Stimulated activated CD4-positive, alpha-beta T cell treated with anti-CD3 and anti-CD28 coated beads, Interleukin-4, amount 100 ng/mL, for 48 hours (primary cell): ENCODE results near the gene MAN1B1.
A peak's percentile ranks its signal among the peaks of the same experiment; 100 is the strongest.

Experiments used
- DNase-seq, 2 donors: peaks; one replicate each; pipeline ENCODE4 v3.0.0-alpha.2; 2020; ENCODE audit warnings: low read depth in 2 of 2

MAN1B1 gene

DNA sequence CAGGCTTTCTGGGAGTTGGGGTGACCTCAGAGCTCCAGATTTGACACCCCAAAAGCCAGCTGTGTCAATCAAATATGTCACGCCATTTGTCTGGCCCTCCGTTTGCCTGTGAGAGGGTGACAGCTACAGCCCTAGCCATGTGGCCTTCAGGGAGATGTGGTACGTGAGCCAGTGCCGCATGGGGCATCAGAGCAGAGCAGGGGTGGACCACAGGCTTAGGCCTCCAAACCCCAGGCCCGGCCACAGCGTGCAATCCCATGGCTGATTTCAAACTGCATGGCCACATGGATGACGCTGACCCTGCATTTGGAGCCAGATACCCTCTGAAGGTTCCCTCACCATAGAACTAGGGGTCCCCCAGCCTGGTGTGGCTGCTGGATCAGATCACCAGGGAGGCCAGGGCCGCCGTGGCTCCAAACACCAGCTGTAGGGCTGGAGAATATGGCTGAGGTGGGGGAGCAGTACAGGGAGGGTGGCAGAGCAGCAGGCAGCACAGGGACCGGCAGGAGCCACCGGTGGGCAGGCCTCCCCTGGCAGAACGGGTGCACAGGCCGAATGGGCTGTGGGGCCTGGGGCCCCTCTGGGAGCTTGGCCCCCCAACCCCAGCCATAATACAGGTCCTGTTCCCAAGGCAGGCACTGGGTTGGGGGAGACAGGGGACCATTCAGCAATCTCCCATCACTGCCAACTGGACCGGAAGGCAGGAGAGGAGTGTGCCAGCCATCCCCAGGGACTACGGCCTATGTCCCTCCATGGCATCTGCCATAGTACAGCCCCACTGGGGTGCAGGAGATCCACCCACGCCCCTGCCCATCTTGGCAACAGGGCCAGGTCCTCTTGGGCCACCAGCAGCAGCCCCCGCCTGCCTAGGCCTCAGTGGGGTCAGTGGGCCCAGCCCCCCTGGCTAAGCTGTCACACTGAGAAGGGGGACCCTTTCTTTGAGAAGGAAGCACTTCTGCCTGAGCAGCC is 18.0 kb upstream of the MAN1B1 start:
- DNase-seq = no peak

DNA sequence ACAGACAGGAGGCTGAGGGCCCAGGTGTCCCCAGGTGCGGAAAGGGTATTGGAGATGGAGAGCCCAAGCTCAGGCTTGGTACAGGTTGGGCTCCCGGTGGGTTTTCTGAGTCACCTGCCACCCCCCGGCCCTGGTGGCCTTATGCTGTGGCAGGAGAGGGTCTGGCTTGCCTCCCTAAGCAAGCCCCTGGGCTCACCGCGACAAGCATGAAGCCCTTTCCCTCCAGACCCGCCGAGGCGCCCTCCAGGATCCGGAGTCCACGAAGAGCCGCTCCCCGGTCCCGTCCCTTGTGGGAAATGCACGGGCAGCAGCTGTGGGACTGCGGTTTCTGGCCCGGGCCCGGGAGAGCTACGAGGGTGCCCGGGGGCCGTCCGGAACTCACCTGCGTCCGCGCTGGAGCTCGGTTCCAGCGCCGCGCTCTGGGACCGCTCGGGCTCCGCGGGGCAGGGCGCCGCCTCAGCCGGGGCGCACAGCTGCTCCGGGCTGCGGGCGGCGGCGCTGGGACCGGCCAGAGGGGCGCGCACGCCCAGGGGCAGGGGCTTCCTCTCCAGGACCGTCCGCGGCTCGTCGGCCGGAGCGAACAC is 17.2 kb upstream of the MAN1B1 start:
- no peak for DNase-seq

DNA sequence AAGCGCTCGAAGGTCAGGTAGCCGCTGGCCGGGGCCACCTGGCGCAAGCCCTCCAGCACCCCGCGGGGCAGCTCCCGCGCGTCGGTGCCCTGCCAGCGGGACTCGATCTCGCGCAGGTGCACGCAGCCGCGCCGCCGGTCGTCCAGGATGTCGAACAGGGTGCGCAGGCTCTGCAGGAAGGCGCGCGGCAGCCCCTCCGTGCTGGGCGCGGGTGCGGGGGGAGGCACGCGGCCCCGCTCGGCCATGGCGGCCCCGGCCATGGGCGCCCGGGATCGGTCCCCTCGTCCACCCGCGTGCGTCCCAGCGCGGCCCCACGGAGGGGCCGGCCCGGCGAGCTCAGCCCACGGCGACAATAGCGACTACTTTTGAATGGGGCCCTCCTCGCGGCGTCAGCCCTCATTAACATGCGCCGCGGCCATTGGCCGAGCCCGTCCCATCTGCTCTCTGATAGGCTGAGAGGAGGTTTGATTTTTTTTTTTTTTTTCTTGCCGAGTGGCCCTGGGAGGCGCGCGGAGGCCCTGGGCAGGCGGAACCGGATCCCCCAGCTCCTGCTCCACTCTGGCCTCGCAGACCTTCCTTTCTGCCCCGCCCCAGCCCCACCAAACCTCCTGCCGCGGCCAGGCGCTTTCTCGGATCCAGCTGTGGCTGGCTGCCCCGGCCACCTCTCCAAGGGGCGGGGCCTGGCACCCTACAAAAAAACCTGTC is 16.4 kb upstream of the MAN1B1 start, which contains the start of gene SAPCD2:
TSS of gene SAPCD2 (minus strand) at position 357 of the 705 bp plus-strand sequence. CDS start at position 260, 97 bp downstream.
- DNase-seq = peak; percentile 72 to 79

DNA sequence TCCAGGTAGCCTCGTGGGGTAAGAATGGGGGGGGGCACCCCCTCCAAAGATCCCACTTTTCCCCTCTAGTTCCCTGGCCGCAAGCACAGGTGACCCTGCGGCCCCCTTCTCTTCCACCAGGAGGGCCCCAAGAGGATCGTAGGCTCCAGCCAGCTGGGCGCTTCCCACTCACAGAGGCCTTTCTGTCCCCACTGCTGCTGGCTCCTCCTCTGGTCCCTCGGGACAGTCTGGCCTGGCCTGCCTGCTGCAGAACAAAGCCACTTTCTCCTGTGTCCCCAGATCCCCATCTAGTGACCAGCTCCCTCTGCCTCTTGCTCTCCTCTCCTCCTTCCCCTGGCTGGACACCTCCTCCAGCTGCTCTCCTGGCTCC is 15.9 kb upstream of the MAN1B1 start:
- DNase-seq = no peak

DNA sequence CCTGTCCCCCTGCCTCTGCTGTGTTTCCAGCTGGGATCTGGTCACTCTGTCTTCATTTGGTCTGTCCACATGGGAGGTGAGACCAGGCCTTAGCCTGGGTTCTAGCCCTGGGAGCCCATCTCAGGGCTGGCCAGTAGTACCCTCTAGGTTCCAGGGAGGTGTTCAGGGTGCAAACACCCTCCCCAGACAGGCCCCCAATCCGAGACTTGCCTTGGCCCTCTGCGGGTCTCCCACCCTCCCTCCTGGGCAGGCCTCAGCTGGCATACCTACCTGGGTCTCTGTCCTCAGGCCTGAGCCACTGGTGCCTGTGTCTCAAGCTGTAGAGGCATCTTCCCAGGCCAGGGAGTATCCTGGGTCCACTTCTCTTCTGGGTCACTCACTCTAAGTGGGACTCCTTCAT is 15.5 kb upstream of the MAN1B1 start:
- DNase-seq = no peak

DNA sequence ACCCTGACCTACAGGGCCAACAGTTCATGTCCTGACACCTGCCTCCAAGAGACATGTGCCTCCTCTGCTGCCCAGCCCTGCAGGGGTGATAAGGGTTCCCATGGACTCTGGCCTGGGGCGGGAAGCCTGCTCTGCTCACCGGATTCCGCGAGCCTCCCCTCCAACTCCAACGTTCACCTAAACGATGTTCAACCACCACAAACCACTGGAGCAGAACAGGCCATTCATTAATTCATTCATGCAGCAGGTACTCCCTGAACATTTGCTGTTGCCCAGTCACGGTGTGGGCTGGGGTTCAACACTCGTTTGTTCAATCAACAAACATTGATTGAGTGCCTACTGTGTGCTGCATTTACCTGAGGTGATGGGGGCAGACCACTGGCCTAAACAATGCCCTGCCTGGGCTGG is 12.8 kb upstream of the MAN1B1 start:
- no peak for DNase-seq

DNA sequence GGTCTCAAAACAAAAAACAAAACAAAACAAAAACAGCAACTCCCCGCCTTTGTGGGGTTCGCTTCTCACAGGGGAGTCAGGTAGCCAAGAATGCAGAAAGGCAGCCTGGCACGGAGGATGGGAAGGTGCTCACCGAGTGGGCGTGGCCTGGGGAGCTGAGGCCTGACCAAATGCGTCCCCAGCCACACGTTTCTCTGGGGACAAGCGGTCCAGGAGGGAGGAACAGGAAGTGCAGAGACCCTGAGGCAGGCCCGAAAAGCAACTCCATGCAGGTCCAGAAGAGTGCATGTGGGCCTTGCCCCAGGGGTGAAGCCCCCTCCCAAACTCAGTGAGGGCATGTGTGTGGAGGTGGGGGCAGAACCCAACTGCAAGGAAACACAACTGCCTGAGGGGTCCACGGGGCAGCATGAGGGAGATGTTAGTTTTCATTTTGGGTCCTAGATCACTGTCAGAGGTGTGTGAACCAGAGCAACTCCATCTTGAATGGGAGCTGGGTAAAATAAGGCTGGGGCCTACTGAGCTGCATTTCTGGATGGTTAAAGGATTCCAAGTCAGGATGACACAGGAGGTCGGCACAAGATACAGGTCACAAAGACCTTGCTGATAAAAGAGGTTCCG is 12.0 kb upstream of the MAN1B1 start:
- no peak for DNase-seq

DNA sequence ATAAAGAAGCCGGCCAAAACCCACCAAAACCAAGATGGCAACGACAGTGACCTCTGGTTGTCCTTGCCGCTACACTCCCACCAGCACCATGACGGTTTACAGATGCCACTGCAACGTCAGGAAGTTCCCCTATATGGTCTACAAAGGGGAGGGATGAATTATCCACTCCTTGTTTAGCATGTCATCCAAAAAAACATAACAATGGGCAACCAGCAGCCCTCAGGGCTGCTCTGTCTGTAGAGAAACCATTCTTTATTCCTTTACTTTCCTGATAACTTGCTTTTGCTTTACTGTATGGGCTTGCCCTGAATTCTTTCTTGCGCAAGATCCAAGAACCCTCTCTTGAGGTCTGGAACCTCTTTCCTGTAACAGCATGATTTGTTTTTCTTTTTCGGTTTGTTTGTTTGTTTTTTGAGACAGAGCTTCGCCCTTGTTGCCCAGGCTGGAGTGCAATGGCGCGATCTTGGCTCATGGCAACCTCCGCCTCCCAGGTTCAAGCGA is 11.5 kb upstream of the MAN1B1 start:
- no peak for DNase-seq

DNA sequence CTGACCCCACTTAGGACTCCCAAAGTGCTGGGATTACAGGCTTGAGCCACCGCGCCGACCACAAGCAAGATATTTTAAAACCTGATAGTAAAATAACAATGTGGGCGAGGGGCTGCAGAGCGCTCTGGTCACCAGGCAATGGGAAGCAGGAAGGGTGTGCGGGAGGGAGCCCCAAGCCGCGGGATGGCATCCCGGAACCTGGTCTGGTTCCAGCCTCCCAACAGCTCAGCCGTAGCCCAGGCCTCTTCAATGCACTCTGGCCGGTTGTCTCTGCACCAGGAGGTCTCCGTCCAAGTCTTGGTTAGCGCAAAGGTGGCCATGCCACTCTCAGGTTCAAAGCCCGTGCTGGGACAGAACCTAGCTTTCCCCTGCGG is 10.2 kb upstream of the MAN1B1 start:
- no peak for DNase-seq

DNA sequence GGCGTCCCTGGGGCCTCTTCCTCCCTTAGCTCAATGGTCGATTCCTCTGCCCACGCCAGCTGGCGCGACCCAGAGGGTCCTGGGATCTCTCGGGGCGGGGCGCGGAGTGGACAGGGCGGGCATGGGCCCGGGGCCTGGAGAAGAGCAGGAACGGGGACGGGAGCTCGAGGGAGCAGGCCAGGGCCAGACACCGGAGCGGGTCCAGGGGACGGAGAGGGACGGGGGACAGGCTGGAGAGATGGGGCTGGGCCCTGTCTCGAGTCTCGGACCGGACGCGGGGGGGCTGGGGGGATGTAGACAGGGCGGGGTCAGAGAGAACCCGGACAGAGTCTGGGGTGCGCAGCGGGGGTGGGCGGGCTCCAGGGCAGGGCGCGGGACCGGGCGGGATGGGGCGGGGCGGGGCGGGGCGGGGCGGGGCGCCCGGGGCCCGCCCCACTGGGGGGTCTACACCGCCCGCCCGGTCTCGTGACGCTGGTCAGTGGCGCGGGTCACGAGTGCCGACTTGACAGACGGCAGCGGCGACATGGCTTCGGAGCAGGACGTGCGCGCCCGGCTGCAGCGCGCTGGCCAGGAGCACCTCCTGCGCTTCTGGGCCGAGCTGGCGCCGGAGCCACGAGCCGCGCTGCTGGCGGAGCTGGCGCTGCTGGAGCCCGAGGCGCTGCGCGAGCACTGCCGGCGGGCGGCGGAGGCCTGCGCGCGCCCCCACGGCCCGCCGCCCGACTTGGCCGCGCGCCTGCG is 9.6 kb upstream of the MAN1B1 start, which contains the start of gene UAP1L1:
TSS of gene UAP1L1 (plus strand) at position 508 of the 738 bp plus-strand sequence. CDS start at position 524, 16 bp downstream.
- peak; percentile 18 to 23 for DNase-seq

DNA sequence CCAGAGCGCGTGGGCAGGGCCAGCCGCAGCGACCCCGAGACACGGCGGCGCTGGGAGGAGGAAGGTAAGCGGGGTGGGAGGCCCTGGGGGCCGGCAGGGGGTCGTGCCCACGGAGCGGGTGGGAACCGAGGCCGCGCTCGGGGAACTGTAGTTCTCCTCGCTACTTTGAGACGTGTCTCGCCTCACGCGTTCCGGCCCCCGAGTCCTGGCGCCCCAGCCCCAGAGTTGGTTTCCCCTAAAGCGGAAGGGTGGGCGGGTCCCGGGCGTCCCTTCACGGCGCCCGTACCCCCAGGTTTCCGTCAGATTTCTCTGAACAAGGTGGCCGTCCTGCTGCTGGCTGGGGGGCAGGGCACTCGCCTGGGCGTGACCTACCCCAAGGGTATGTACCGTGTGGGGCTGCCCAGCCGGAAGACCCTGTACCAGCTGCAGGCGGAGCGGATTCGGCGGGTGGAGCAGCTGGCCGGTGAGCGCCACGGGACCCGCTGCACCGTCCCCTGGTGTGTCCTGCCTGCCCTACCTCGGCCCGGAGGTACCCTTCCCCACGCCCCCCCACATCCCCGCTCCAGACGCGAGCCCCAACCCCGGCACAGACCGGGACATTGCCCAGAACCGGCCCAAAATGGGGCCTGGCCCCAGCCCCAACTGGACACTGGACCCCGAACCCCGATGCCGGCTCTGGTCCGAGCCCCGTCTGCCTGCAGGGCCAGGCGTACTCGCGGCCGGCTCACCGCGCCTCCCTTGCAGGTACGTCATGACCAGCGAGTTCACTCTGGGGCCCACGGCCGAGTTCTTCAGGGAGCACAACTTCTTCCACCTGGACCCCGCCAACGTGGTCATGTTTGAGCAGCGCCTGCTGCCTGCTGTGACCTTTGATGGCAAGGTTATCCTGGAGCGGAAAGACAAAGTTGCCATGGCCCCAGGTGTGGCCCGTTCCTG is 8.8 kb upstream of the MAN1B1 start:
- DNase-seq = peak; percentile 15 to 18

DNA sequence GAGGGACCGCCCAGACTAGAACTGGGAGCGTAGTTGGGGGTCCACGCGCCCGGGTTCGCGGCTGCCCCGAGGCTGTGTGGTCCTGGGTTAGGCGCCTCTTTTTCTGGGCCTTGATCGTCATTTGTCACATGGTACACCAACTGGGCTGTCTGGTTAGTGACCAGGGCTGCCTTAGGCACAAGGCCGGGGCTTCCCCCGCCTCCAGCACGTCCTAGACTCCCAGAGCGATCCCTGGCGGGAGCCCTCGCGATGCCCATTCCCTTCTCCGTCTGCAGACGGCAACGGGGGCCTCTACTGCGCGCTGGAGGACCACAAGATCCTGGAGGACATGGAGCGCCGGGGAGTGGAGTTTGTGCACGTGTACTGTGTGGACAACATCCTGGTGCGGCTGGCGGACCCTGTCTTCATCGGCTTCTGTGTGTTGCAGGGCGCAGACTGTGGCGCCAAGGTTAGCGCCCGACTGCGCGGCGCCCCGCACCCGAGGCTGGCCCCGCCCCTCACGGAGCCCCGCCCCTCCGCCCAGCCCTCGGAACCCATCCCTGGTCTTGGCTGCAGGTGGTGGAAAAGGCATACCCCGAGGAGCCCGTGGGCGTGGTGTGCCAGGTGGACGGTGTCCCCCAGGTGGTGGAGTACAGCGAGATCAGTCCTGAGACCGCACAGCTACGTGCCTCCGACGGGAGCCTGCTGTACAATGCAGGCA is 7.9 kb upstream of the MAN1B1 start:
- DNase-seq = no peak

DNA sequence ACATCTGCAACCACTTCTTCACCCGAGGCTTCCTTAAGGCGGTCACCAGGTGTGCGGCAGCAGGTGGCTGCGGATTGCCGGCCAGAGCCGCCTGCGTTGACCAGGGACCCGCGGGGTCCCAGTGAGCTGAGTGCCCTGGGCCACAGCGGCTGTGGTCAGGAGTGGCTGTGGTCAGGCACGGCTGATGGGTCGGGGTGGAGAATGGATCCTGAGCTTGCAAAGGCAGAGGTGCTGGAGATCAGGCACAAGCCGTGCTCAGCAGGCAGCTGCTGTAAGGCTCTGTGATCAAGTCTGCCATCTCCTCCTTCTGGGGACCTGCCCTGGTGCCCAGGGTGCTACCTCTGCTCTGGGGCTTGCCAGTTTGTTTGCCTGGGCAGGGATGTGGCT is 7.4 kb upstream of the MAN1B1 start:
- DNase-seq = no peak

DNA sequence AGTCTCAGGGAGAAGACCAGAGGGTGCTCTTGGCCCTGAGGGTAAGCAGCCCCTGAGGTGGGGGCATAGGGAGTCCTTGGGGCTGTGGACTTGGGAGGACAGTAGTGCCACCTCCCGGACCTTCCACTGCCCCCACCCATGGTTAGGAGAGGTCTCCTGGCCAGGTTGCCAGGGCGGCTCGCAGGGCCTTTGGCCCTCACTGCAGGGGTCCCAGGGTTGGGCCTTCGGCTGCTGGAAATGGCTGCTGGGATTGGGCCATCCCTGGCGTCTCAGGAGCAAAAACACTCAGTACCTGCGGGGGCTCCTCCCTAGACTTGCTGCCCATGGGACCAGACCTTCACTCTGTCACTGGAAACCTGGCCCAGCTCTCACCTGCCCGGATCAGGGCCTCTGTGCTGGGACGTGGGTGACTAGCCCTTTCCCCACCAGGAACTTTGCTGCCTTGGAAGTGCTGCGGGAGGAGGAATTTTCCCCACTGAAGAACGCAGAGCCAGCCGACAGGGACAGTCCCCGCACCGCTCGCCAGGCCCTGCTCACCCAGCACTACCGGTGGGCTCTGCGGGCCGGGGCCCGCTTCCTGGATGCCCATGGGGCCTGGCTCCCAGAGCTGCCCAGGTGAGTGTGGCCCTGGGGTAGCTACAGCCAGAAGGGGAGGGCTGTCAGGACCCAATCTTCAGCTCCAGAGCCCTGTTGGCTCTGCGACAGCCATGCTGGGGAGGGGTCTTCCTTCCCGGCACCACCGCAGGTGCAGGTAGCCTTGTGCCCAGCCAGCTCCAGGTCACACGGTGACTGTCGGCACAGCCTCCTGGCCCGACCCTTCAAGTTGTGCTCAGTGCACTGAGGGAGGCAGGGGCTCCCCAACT is 6.3 kb upstream of the MAN1B1 start:
- no peak for DNase-seq

DNA sequence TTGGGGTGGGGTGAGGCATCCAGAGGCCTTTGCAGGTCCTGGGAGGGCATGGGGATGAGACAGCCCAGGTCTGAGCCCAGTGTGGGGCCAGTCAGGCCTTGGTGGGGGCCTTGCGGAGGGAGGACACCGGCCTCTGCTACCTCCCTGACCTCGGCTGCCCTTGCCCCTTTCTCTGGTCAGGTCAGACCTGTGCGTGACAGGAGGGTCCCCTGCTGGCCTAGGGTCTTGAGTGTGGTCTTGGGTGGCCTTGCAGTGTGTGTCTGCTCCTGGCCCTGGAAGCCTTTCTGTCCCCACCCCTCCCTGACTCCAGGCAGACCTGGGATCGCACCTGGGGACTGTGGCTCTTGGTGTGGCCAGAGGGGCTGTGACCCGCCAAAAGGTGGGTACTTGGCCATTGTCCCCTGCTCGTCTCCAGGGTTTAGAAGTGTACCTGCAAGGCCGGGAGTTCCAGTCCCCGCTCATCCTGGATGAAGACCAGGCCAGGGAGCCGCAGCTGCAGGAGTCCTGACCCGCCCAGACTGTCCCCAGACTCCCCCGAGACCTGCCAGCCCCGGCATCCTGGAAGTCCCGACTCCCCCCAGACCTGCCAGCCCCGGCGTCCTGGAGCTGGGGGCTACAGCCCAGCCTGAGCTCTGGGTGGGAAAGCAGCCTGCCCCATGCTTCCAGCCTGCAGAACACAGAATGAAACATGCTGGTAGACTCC is 4.4 kb upstream of the MAN1B1 start:
- no peak for DNase-seq

DNA sequence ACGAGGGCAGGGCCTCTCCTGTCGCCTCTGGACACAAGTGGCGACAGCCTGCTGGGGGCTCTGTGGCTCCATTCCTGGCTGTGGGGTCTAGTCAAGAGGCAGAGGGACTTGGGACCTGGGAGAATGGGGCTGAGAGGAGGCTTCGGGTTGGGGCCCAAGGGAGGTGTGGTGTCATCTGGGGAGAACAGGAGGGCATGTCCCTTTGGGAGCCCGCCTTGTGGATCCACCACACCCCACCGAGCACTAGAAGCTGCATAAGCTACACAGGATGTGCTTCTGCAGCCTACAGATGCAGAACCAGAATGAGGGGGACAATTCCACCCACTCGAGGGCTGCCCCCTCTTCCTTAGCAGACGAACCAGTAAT is 3.9 kb upstream of the MAN1B1 start:
- DNase-seq = no peak

DNA sequence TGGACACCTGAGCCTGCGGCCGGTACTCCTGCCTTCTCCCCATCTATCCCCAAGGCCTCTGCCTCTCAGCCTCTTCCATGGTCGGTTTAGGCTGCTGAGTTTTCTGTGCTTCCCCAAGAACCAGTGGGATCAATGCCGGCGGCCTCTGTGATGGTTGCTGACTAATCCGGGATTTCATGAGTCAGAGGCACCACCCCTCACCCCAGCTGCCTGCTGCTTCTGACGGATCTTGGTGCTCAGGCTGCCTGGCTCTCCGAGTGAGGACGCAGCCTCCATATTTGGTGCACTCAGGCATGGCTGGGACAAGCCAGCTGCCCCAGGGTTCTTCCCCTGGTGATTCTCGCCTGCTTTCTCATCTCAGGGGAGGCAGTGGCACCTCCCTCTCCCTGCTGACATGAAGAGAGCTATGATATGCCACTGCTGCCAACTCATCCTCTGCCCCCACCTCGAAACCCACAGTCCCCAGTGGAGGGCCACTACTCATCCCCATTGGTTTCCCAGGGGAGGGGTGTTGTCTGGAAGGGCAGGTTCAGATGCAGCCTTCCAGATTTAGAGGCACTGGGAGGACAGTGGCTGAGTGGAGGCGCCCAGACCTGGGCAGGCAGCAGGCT is 3.3 kb upstream of the MAN1B1 start:
- DNase-seq = peak in 1 of 2 donors; percentile 22
